ENCODE results near the gene BPIFB6. TPM values are rescaled to one million over a fixed set of nuclear protein-coding genes. Genes with fewer than 3 reads are reported as not detected.

BPIFB6 gene
- total RNA-seq, 1 experiment from 2014 or later, result not detected

DNA sequence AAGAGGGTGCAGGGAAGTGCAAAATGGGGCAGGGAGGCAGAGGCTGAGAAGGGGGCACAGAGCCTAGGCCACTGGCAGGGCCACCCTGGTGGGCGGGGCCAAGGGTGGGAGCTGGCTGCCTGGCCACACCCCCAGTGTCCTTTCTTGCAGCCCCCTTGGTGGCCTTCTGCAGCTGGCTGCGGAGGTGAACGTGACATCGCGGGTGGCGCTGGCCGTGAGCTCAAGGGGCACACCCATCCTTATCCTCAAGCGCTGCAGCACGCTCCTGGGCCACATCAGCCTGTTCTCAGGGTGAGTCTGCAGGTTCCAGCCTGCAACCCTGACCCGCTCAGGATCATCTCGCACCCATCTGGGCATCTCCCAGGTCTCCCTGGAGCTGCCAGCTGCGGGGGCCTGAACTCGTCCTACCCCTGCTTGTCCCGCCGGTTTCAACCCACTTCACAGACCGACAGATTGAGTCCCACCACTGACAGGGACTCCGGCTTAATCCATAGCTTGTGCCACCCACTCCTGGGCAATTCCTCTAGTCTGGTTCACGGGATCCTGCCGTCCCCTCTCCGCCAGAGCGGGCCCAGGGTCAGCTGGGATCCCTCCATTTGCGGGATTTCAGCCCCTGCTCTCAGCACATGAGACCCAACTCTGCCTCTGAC lies 28.4 kb downstream of the BPIFB6 start:
- DNase-seq (ENCODE audit: low read depth), result no peak

DNA sequence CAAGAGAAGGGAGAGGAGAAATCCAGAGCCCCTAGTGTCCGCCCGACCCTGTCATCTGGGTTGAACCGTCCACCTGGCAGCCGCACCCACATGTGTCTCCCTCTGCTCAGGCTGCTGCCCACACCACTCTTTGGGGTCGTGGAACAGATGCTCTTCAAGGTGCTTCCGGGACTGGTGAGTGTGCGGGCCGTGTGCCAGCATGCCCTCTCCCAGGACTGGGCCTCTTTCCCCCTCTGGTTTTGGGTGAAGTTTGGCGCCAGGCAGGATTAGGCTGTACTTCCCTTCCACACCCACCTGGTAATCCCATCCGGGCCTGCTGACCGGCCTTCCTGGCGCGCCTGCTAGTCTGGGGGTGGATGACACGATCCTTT lies 30.2 kb downstream of the BPIFB6 start:
- DNase-seq (ENCODE audit: low read depth), result peak; percentile 20

DNA sequence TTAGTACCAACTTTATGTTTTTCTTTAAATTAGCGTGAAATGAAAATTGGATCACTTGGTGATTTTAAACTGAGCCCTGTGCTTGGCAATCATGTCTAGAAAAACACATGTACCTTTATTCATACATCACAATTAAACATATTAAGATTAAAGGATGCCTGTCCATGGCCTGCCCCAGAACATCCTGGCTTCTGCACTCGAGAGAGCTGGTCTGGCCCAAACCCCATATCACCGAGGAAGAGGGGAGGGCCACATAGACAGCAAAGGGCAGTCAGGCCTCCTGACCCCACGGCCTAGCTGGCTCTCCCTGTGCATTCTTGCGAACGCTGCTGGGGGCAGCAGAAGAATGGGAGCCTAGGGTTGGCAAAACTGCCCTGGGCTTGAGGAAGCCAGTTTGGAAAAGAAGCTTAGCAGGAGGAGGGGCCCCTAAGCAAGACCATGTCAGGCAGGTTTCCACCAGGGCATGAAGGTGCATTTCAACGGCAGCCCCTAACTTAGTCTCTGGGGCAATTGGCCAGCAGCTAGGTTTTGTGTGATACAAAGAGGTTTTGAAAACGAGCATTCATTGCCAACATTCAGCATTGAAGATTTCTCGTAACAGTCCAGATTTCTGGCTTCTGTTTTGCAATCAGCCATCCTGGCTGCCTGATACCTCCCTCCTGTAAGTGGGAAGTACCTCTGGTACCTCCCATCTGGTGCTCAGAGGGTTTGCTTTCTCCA lies 30.8 kb downstream of the BPIFB6 start:
- DNase-seq (ENCODE audit: low read depth), result no peak

- no peak for DNase-seq (ENCODE audit: low read depth)
Measured at GRCh38 chr20:33062825-33063149, 31.3 kb downstream of the BPIFB6 start.

DNA sequence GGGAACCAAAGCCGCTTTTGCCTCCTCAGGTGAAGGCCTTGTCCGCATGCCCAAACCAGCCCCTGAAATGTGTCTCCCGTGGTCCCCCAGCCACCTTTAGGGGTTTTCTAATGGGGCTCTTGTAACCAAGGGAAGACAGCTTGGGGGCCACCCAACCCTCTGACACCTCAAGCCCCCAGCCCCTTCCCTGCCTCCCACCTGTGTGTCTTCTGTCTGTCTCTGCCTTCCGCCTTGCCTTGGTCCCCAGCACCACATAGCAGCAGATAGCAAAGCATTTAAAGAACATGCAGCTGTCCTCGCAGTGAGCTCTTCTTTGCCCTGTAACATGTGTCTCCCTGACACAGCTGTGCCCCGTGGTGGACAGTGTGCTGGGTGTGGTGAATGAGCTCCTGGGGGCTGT lies 31.8 kb downstream of the BPIFB6 start:
- DNase-seq (ENCODE audit: low read depth), result no peak

GRCh38 chr20:33064572-33065287 lies 33.3 kb downstream of the BPIFB6 start:
- DNase-seq (ENCODE audit: low read depth), result no peak

DNA sequence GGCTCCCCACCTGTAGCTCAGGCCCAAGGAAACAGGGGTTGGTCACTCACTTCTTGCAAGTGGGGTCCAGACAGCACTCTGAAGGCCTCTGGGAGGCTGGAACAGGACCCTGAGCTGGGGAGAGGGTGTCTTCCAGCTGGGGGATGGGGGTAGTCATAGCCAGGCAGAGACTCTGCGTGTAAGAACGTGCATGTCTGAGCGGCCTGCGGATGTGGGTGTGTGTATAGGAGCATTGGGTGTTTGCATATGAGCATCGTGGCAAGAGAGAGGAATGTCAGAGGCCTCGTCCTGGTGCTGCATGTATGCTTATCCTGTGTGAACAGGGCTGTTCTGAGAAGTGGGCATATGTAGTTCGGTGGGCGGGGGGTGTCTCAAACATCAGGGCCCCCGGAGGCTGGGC lies 34.3 kb downstream of the BPIFB6 start:
- no peak for DNase-seq (ENCODE audit: low read depth)

GRCh38 chr20:33067806-33068205 lies 36.4 kb downstream of the BPIFB6 start:
- DNase-seq (ENCODE audit: low read depth), result no peak

DNA sequence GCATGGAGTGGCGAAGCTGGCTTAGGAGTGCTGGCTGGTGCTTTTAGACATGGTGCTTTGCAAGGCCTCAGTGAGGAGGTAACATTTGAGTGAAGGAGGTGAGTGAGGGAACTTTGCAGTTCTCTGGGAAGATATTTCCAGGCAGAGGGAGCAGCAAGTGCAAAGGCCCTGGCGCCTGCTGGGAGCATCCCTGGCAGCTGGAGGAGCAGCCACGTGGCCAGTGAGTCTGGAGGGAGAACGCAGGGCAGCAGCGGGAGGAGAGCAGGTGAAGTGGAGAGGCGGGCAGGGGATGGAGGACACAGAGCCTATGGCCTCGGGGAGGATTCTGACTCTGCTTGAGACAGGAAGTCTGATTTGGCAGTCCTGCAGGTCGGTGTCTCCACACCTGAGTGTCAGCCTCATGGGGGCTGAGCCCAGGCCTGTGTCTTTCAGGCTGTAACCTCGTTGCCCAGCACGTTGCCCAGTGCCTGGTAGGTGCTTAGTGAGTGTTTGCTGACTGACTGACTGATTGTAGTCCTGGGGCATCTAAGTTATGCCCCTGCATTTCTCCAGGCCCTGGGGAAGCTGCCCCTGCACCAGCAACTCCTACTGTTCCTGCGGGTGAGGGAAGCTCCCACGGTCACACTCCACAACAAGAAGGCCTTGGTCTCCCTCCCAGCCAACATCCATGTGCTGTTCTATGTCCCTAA lies 36.9 kb downstream of the BPIFB6 start:
- no peak for DNase-seq (ENCODE audit: low read depth)

DNA sequence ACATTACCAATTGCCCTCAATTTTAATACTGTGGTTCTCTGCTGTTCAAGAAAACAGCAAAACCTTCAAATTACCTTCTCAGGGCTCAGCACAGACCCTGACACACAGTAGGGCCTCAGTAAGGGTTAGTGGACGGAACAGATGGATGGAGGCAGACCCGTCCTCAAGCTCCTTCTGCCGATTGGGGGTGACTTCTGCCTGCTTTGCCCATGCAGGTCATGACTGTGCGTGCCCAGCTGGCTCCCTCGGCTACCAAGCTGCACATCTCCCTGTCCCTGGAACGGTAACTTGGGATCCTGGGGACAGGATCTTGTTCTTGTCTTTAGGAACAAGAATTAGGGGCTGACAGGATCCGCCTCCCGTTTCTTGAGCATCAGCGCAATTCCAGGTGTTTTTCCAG lies 38.2 kb downstream of the BPIFB6 start:
- DNase-seq (ENCODE audit: low read depth), result no peak

DNA sequence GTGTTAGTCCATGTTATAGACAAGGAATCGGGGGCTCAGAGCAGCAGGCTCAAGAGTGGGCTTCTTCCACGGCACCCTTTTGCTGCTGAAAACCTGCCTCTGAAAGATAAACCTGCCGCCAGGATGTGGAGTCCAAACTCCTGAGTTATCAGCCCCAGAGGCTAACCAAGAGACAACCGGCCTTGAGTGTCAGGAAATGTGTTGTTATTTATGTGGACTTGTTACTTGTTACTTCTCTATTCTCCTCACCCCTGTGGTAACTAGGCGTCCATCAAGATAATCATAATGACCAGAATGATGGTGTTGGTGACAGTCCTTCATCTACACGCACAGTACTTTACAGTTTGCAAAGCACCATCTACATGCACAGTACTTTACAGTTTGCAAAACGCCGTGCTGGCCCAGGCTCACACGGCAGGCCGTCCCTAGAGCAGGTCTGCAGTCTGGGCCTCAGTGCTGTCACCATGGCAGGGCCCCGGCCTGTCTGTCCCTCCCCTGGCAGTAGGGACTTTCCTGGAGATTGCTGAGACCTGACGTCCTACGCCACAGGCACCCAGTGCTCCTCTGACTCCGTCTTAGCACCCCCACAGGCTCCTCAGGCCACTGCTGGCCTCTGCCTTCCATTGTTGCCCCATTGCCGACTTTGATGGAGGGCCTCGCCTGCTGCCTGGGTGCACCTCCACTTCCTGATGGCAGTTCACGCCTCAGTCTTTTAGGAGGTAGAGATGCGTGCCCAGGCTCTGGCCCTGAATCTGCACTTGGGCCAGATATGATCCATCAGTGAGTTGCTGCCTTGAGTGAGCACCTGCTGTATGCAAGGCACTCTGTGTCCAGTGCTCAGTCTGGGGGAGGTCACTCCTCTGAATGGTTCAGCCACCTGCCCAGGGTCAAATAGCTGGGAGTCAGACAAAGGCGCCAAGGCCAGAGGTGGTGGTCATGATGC lies 38.9 kb downstream of the BPIFB6 start:
- DNase-seq (ENCODE audit: low read depth), result no peak

- peak; percentile 16 for DNase-seq (ENCODE audit: low read depth)
Measured at GRCh38 chr20:33071198-33071597, 39.8 kb downstream of the BPIFB6 start.

DNA sequence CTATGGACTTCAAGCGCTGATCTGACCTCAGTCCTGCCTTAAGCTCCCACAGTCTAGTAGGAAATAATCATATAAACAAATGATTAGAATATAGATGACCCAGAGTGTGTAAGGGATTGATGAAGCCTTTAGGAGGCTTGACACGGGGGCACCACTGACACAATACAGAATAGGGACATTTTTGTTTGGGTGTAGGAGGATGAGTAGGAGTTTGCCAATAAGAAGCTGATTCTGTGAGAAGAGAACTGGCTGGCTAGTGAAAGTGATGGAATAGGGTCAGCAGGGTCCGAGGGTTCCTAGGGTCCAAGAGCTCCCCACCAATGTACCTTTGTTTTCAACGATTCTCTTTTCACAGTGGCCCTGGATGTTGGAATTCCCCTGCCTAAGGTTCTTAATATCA lies 40.9 kb downstream of the BPIFB6 start:
- DNase-seq (ENCODE audit: low read depth), result no peak

DNA sequence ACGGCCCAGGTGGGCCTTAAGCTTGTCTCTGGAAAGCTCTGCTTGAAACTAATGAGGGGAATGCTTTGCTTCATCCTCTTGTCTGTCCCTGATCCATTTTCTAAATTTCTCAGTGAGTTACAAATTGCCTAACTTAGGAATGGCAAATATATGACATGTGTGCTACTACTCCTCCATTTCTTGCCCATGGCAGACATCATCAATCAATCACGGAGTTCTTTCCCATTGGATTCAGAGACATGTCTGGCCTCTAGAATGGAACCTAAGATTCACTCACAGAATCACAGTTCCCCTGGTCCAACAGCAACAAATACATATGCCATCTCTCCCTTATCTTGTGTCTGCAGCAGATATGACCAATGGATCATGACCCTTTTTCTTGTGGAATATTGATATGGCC lies 41.4 kb downstream of the BPIFB6 start:
- DNase-seq (ENCODE audit: low read depth), result no peak

DNA sequence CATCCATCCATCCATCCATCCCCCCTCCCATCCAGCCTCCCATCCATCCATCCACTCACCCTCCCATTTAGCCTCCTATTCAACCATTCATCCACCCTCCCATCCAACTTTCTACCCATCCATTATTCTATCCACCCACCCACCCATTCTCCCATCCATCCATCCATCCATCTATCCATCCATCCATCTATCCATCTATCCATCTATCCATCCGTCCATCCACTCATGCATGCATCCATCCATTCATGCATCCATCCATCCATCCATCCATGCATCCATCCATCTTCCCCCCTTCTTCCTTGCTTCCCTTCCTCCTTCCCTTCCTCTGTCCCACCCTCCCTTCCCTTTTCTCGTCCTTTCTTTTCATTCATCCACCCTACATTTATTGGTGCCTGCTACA lies 43.2 kb downstream of the BPIFB6 start:
- no peak for DNase-seq (ENCODE audit: low read depth)

GRCh38 chr20:33075281-33075680 lies 43.8 kb downstream of the BPIFB6 start:
- DNase-seq (ENCODE audit: low read depth), result no peak

DNA sequence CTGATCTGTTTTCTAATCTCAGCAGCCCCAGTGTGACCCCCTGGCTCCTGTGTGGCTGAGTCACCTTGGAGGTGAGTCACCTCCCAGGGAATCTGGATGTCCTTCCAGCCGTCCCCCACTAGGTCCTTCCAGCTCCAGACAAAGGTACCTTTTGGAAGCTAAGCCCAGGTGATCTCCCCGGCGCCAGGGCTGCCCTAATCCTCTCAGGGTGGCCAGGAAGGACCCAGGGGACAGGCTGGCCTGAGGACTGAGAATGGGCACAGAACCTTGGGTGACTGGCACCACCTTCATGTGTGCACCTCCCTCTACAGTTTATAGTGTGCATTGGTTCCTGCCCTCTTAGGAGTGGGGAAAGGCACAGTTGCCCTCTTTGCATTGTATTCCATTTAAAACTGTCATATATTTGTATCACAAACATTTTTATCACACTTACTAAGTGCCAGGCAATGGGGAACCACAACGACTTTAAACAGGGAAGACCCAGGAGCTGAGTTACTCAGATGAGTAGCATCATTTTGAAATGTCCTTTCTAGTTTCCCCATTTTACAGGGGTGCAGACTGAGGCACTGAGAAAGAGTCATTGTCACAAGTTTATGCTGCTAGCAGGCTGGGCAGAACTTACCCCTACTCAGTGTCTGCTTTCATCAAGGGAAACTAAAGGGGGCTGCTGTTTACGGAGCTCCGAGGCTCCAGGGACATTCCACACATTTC lies 45.4 kb downstream of the BPIFB6 start:
- peak; percentile 60 for DNase-seq (ENCODE audit: low read depth)

- DNase-seq (ENCODE audit: low read depth), result peak; percentile 76
Measured at GRCh38 chr20:33079259-33079658, 47.8 kb downstream of the BPIFB6 start, which contains the start of gene BPIFB4. TSS of gene BPIFB4 (plus strand) at chr20:33079643. CDS start at chr20:33081527, 1,884 bp downstream.

DNA sequence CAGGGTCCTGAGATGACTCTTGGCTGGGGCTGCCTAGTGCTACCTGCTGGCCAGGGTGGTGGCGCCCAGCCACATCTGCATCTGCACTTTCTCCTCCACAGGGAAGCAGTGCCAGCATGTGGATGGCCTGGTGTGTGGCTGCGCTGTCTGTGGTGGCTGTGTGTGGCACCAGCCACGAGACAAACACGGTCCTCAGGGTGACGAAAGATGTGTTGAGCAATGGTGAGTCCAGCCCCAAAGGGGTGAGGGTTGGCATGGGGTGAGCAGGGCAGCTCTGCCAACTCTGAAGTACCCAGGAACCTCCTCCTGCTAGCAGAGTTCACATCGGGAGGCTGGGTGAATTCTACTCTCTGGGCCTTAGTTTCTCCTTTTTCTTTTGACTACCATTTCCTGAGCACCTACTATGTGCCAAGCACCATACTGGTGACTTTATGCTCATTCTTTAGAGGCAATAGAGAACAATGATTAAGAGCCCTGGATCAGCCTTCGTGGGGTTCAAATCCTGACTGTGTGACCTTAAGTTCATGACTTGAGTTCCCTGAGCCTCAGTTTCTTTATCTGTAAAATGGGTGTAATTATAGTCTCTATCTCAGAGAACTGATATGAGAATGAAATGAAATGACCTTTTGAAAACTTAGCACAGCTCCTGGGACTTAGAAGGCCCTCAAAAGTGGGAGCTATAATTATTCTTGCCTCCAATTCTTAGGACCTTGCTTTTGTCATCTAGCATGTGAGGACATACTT lies 50.1 kb downstream of the BPIFB6 start:
- DNase-seq (ENCODE audit: low read depth), result no peak

DNA sequence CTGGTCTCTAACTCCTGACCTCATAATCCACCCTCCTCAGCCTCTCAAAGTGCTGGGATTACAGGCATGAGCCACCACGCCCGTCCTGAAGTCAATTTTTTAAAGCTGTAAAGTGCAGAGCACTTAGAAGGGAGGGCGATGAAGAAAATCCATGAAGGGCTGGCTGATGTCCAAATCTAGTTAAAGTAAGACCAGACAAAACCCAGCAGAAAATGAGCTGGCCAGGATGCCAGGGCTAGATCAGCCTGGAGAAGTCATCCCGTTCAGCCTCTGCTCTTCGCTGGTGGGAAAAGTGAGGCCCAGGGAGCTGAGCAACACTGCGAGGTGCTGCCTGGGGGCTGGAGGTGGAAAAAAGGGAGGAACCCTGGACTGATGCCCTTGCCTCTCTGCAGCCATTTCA lies 51.1 kb downstream of the BPIFB6 start:
- peak; percentile 13 for DNase-seq (ENCODE audit: low read depth)

Measured in Daoy (cell line).